Nephron progenitor cell (in vitro differentiated cells): Measurements from ENCODE around the gene ATP2B2.

Experiments
- DNase-seq: peaks from one replicate; pipeline ENCODE4 v3.0.0; 2021
- H3K27ac Mint-ChIP-seq: 2 replicates; pipeline ENCODE4 v1.8.0; 2021; ENCODE audit warnings: mild to moderate bottlenecking, moderate library complexity, mixed read lengths
- H3K27me3 Mint-ChIP-seq: 2 replicates; pipeline ENCODE4 v1.8.0; 2021; ENCODE audit warnings: mild to moderate bottlenecking, low read depth, mixed read lengths; ENCODE audit not compliant: poor library complexity
- H3K36me3 Mint-ChIP-seq: 2 replicates; pipeline ENCODE4 v1.8.0; 2021; ENCODE audit warnings: low read depth, mixed read lengths
- H3K4me1 Mint-ChIP-seq: 2 replicates; pipeline ENCODE4 v1.8.0; 2021; ENCODE audit warnings: mixed read lengths
- H3K4me3 Mint-ChIP-seq: 2 replicates; pipeline ENCODE4 v1.8.0; 2021; ENCODE audit warnings: mild to moderate bottlenecking, moderate library complexity, mixed read lengths
- H3K9me3 Mint-ChIP-seq: 2 replicates; pipeline ENCODE4 v1.8.0; 2021; ENCODE audit warnings: mild to moderate bottlenecking, moderate library complexity, mixed read lengths
- TF ChIP-seq, protein P1 (sequence below): fragments of 200-600 bp; sonication (generic); IDR thresholded peaks from 2 replicates; pipeline ENCODE4 v1.5.0; 2021; ENCODE audit warnings: antibody characterized with exemption

ATP2B2 gene

DNA sequence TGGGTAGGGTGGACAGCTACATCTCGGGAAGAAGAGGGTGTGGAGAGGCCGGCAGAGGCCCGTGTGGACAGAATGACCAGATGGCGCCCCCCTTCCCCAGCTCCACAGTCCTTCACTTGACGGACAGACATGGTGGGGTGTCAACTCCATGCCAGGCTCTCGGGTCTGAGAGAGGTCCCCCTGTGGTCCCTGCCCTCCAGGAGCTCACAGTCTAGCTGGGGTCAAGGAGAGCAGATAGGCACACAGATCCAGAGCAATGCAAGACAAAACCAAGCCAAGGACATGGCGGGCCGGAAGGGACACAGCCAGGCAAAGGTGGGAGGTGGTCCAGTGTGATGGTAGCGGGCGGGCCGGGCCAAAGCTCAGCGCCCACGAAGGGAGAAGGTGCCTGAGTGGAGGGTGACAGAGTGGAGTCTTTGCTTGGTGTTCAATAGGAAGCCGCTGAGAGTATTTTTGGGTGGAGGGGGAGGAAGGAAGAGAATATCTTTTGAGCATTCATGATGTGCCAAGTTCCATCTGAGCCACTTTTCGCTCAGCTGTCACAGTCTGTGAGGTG, 112.4 kb downstream of the ATP2B2 start:
- H3K27me3 Mint-ChIP-seq, result peaks cover 32% of the 10 kb centered on the region
- H3K27ac Mint-ChIP-seq, result peak overlapping the region; percentile 31
- H3K4me3 Mint-ChIP-seq, result no peak overlapping the region
- H3K9me3 Mint-ChIP-seq, result no peaks in the 10 kb centered on the region
- no peaks in the 10 kb centered on the region for H3K4me1 Mint-ChIP-seq
- TF ChIP-seq, protein P1, sequence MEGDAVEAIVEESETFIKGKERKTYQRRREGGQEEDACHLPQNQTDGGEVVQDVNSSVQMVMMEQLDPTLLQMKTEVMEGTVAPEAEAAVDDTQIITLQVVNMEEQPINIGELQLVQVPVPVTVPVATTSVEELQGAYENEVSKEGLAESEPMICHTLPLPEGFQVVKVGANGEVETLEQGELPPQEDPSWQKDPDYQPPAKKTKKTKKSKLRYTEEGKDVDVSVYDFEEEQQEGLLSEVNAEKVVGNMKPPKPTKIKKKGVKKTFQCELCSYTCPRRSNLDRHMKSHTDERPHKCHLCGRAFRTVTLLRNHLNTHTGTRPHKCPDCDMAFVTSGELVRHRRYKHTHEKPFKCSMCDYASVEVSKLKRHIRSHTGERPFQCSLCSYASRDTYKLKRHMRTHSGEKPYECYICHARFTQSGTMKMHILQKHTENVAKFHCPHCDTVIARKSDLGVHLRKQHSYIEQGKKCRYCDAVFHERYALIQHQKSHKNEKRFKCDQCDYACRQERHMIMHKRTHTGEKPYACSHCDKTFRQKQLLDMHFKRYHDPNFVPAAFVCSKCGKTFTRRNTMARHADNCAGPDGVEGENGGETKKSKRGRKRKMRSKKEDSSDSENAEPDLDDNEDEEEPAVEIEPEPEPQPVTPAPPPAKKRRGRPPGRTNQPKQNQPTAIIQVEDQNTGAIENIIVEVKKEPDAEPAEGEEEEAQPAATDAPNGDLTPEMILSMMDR, result no peak
- no peak for DNase-seq
- no peaks in the 10 kb centered on the region for H3K36me3 Mint-ChIP-seq

DNA sequence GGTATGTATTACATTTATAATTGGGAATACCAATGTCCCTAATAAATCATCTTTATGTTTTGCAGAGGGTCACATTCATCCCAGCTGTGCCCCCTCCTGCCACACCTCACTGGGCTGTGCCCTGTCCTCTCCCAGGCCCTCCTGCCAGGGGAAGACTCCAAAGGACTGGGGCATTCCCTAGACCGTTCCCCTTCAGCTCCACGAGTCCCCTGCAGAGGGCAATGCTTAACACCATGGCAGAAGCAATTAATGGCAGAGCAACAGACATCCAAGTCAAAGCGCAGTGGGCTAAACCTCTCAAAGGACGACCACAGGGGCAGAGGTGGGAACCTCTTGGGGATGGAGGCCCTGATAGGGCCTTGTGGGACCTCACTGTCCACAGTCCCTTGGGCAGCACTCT, 113.1 kb downstream of the ATP2B2 start:
- Mint-ChIP-seq H3K4me3 (no peak overlapping the region), H3K9me3 (no peaks in the 10 kb centered on the region), H3K4me1 (no peaks in the 10 kb centered on the region), H3K27me3 (peaks cover 34% of the 10 kb centered on the region), H3K36me3 (no peaks in the 10 kb centered on the region), H3K27ac (no peak overlapping the region)
- no peak for DNase-seq
- TF ChIP-seq, protein P1, result no peak

DNA sequence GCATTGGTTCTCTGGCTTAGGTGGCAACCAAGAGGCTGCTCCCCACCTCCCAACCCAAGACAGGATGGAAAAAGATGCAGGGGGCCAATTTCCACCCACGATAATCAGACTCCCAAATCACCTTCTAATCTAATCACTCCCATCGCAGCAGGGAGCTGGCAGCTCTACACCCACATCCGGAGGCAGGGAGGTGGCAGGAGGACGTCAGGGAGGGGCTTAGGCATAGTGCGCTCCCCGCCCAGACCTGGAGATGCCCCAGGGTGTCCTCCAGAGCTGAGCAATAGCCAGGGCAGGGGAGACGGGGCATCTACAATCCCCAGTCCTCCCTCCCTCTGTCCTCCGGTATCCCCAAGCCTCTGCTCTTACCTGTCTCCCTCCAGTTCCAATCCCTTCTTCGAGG, 114.0 kb downstream of the ATP2B2 start:
- H3K36me3 Mint-ChIP-seq, result no peaks in the 10 kb centered on the region
- no peak for DNase-seq
- TF ChIP-seq, protein P1, result no peak

DNA sequence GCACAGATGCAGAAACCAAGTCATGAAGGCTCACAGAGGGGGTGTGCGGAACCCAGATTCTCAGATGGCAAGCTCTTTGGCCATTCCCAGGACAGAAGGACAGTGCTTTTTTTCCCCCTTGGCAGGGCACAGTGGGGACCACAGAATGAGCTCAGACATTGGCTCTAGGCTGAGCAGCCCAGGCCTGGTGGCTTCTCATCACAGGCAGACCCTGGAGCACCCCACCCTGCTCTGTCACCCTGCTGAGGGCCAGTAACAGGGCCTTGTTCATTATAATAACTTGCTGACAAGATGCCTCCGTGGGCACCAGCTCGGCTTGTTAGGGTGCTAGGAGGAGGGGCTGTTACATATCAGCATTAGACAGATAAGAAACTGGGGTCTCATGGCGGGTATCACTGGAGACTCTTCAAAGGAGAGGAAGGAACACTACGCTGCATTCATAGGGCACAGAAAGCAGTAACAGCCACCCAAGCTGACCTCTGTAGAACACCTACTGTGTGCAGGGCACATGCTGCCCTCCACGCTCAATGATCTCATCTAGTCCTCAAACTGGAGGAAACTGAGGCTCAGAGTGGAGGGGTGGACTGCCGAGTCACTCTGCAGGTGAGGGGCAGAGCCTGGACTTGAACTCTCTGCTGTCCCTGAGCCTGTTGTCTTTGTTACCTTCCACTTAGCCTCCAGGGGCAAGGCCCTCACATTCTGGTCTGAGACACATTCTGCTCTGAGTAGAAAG, 114.6 kb downstream of the ATP2B2 start:
- Mint-ChIP-seq H3K27ac (no peak overlapping the region), H3K9me3 (no peaks in the 10 kb centered on the region), H3K27me3 (peaks cover 39% of the 10 kb centered on the region), H3K4me3 (no peak overlapping the region), H3K36me3 (no peaks in the 10 kb centered on the region), H3K4me1 (no peaks in the 10 kb centered on the region)
- TF ChIP-seq, protein P1, result no peak
- DNase-seq, result no peak

More for the DNA sequence above, 114.0 kb downstream of the ATP2B2 start:
- Mint-ChIP-seq H3K9me3 (no peaks in the 10 kb centered on the region), H3K27ac (no peak overlapping the region), H3K27me3 (peaks cover 40% of the 10 kb centered on the region), H3K4me3 (no peak overlapping the region), H3K4me1 (no peaks in the 10 kb centered on the region)

DNA sequence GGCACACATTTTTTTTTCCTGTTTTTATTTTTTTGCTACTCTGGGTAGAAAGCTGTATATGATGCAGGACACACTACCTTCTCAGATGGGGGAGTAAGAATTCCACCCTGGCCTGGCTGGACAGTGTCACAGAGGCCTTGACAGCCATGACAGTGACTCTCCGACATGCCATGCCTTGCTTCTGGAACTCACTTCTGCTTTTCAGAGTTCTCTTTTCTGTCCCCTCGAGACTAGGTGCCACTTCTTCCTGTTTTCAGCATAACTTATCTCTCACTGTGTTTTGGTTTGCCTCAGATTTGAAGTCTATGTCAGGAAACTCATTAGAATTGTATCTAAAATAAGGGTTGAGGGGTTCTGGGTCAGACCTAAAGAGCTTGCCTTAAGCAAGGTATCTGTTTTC, 115.4 kb downstream of the ATP2B2 start:
- no peak for DNase-seq
- no peak overlapping the region for H3K27ac Mint-ChIP-seq
- H3K27me3 Mint-ChIP-seq, result peaks cover 38% of the 10 kb centered on the region
- no peaks in the 10 kb centered on the region for H3K9me3 Mint-ChIP-seq
- H3K36me3 Mint-ChIP-seq, result no peaks in the 10 kb centered on the region
- H3K4me3 Mint-ChIP-seq, result no peak overlapping the region
- TF ChIP-seq, protein P1, result no peak
- H3K4me1 Mint-ChIP-seq, result no peaks in the 10 kb centered on the region

DNA sequence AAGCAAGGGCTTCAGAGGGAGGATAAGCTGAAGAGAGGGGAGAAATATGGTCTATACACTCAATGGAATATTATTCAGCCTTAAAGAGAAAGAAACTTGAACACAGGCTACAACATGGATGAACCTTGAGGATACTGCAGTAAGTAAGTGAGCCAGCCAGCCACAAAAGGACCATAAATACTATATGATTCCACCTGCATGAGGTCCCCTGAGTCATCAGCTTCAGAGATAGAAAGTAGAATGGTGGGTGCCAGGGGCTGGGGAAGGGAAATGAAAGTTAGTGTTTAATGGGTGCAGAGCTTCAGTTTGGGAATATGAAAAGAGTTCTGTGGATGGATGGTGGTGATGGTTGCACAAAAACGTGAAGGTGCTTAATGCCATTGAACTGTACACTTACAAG, 116.0 kb downstream of the ATP2B2 start:
- Mint-ChIP-seq H3K27ac (no peak overlapping the region), H3K4me3 (no peak overlapping the region), H3K4me1 (no peaks in the 10 kb centered on the region), H3K9me3 (no peaks in the 10 kb centered on the region), H3K36me3 (no peaks in the 10 kb centered on the region), H3K27me3 (peaks cover 37% of the 10 kb centered on the region)
- no peak for DNase-seq
- TF ChIP-seq, protein P1, result no peak
